GM19395 (cell line): Measurements from ENCODE around the gene MYO1A.
A peak's percentile ranks its signal among the peaks of the same experiment; 100 is the strongest.
"Not testable (repeated sequence)": the region's sequence is repeated elsewhere in the genome, so short reads cannot be mapped to it uniquely, and the experiment has no call there.

ENCODE experiments used
- ATAC-seq: cut with Tn5 transposase; IDR thresholded peaks from one replicate; pipeline ENCODE4 v1.9.1; 2021; ENCODE audit warnings: mild to moderate bottlenecking, moderate library complexity; ENCODE audit not compliant: unreplicated experiment

MYO1A gene

DNA sequence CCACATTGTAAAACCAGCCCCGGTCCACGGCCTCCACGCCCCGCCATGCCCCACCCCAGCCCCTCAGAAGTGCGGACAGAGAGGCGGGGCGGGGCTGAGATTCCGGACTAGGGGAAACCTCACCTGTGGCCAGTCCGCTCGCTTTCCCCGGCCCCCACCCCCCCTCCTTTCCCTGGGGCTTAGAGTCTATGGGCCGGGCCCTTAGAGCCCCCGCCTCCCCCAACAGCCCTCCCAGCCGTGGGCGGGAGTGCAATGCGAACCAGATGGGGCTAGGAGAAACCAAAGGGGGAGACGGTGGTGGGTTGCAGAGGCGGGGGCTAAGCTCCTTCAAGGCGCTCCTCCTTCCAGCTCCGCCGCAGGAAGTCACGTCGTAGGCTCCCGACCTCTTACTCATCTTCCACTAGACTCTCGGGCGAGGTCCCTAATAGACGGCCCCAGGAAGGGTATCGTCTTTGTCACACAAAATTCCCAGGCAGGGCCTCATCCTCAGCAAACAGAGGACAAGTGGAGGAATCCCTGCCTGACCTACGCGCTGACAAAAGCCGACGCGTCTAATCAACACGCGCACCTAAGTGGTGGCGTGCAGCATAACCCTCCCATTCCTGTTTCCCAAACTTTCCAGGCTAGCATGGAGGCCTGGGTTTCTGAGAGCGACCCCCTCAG is 37.9 kb upstream of the MYO1A start:
- peak; percentile 40 for ATAC-seq

DNA sequence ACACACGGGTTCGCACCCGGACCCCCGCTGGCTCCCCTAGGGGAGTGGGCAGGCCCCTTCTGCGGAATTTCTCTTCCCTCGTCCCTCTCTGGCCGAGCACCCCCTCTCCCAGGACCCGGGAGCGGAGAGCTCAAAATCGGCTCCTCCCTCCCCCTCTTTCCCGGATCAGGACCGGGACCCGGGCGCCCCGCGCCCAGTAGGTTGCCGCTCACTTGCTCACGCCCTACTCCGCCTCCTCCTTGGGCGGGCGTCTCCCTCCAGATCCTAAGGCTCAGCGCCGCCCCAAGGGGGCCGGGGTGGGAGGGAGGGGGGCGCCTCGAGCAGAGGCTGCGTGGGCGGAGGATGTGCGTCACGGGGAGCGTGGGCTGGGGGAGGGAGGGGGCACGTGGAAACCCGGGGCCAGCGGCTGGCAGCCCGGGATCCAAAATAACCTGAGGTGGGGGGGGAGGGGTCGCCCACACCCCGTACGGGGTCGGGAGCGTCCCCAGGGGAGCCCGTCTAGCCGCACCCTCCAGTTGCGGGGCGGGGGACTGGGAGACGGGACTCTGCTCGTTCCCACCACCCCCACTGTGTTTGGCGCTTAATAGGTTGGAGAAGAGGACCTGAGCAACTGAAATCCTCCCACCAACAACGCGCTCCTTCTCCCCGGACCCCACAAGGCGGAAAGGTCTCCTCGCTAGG is 37.2 kb upstream of the MYO1A start:
- ATAC-seq, result peak; percentile 25

DNA sequence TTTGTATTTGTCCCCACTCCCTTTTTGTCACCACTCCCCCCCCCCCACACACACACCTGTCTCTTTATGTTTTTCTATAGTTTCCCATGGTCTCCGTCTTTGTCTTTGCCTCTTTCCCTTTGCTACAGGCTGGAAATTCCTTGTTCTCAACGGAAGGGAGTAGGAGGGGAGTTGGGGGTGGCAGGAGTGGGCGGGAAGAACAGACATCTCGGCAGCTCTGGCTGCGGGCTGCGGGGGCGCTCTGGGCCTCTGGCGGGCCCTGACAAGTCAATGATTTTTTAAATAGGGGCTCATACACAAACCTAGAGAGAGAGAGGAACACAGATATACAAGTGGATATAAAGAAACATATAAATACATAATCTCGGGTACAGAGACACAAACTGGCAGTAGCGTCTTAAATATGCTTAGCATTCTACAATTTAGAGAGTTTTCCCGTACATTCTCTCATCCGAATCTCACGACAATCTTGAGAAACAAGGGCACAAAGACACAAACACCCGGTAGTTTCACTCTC is 36.6 kb upstream of the MYO1A start:
- peak; percentile 20 for ATAC-seq

GRCh38 chr12:57085999-57086492 is 36.1 kb upstream of the MYO1A start:
- no peak for ATAC-seq

GRCh38 chr12:57080855-57081254 is 30.9 kb upstream of the MYO1A start:
- ATAC-seq, result no peak

DNA sequence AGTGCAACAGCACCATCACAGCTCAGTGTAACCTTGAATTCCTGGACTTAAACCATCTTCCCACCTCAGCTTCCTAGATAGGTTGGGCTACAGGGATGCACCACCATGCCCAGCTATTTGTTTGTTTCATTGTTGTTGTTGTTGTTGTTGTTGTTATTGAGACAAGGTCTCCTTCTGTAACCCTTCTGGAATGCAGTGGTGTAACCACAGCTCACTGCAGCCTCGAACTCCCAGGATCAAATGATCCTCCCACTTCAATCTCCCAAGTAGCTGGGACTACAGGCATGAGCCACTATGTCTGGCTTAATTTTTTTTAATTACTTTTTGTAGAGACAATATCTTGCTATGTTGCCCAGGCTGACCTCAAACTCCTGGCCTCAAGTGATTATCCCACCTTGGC is 29.9 kb upstream of the MYO1A start:
- ATAC-seq, result no peak

DNA sequence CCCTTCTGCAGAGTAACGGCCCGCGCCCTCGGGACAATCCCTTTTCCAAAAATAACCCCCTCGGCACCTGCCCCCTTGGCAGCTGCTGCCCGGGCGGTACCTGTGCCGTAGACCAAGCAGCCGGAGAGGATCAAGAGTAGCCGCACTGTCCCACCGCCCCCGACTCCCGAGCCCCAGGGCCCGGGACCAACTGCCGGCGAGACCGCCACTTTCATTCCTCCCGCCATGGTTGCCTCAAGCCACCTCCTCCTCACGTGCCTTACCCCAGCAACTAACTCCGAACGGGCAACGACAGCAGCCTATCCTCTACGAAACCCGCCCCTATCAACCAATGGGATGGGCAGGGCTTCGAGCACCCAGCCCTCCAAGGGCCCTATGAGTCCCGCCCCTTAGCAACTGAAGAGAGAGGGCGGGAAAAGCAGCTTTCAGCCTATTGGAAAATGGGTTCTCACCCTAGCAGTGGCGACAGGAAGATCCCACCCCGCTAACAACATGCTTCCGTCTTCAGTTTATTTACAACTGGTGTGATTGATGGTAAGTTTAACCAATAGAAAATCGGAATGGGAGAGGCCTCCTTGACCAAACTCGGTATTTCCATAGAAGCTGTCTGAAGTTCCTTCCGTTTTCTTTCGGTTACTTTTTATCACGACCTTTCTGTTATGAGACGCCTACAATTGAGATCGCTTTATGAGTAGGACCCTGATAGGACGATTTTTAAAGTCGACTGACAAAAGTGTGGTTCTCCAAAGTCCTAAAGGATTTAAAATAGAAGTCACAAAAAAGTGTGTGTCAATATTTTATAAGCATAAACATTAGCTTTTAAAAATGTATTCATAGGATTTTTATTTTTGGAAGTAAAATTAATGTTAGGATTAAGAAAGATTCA is 28.8 kb upstream of the MYO1A start, which contains the start of gene NEMP1:
Gene NEMP1 (minus strand): TSS at position 273 of the 886 bp plus-strand sequence. CDS start 46 bp downstream, at position 227.
- peak; percentile 97 for ATAC-seq

- ATAC-seq, result not testable (repeated sequence)
These were observed 23.9 kb upstream of the MYO1A start for GRCh38 chr12:57073566-57074450.

DNA sequence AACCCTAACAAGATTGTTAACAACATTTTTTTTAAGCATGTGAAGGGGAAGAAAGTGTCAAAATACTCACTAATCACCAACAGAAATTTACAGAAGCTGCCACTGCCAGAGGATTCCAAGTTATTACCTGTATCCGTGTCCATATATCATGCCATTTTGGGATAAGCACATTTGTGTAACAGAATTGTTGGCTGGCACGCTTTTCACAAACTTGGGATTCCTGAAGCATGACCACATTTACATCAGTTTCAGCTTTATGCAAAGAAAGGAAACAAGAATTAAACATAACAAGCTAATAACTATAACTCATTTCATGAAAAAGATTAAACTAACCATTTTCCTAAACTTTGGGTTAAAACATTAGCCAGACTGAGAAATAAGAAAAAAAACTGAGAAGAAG is 22.7 kb upstream of the MYO1A start:
- ATAC-seq, result no peak

- ATAC-seq, result peak; percentile 91
These were observed 19.6 kb upstream of the MYO1A start for GRCh38 chr12:57069523-57069922.

DNA sequence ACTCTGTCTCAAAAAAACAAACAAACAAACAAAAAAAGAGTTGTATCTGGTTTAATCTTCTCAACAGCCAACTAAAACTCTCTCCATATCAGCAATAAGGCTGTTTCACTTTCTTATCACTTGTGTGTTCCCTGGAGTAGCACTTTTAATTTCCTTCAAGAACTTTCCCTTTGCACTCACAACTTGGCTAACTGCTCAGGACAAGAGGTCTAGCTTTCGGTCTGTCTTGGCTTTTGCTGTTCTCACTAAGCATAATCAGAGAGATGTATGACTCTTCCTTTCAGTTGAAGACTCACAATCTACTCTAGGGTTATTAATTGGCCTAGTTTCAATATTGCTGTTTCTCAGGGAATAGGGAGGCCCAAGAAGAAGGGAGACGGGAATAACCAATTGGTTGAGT is 16.3 kb upstream of the MYO1A start:
- ATAC-seq, result no peak

- ATAC-seq, result peak; percentile 84
These were observed 14.2 kb upstream of the MYO1A start for GRCh38 chr12:57063991-57064685.

- ATAC-seq, result no peak
These were observed 8.5 kb upstream of the MYO1A start for GRCh38 chr12:57058454-57058853.

DNA sequence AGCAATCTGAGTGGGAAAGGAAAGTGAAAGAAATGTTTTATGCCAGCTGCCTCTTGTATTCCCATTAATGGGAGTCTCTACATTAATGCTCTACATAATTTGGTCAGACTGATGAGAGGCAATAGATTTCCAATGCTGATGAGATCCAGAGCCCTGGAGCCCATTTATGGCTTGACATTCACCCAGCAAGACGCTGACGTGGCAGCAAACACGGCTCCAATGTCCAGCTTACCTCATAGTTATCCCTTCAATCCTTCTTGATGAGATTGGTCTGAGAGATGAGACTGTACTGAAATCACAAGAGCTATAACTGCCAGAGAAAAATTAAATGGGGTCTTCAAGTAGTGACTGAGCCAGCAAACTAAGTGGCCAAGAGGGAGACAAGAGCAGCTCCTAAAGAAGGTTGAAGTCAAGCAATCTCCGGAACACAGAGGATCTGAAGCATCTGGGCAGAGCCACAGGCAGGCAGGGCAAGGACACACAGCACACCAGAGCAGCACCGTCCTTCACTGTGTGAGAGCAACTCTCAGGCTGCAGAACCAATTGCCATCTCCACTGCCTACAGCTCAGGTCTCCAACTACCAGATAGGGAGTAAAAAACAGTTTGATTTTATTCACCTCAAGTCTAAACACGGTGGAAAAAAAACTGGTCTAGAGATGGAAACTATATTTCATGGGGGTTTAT is 7.3 kb upstream of the MYO1A start:
- ATAC-seq, result no peak

DNA sequence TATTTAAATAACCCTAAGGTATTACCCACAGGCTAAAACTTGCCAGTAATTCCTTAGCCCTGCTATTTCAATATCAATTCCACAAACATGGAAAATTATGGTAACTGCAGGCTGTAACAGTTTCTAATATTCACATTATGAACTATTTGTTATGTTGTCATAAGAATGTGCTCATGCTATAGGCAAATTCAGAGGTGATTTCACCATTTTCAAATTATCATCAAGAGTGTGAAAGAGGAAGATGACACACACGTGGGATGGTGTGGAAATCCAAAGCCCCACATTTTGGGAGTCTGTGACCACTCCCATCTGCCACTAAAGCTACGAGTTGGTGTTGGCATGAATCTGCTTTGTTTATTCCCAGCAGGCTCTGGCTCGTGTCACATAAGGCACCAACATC is 5.9 kb upstream of the MYO1A start:
- ATAC-seq, result no peak

DNA sequence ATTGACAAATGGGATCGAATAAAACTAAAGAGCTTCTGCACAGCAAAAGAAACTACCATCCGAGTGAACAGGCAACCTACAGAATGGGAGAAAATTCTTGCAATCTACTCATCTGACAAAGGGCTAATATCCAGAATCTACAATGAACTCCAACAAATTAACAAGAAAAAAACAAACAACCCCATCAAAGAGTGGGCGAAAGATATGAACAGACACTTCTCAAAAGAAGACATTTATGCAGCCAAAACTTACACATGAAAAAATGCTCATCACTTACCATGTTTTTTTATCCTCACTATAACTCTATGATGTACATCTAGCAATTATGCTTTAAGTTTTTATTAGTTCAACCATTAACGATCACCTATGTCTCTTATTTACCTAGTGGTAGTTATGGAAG is 4.0 kb upstream of the MYO1A start:
- not testable (repeated sequence) for ATAC-seq

DNA sequence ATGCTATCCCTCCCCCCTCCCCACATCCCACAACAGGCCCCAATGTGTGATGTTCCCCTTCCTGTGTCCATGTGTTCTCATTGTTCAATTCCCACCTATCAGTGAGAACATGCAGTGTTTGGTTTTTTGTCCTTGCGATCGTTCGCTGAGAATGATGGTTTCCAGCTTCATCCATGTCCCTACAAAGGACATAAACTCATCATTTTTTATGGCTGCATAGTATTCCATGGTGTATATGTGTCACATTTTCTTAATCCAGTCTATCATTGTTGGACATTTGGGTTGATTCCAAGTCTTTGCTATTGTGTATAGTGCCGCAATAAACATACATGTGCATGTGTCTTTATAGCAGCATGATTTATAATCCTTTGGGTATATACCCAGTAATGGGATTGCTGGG is 3.2 kb upstream of the MYO1A start:
- not testable (repeated sequence) for ATAC-seq

- no peak for ATAC-seq
These were observed 1.1 kb upstream of the MYO1A start for GRCh38 chr12:57051011-57051410.

DNA sequence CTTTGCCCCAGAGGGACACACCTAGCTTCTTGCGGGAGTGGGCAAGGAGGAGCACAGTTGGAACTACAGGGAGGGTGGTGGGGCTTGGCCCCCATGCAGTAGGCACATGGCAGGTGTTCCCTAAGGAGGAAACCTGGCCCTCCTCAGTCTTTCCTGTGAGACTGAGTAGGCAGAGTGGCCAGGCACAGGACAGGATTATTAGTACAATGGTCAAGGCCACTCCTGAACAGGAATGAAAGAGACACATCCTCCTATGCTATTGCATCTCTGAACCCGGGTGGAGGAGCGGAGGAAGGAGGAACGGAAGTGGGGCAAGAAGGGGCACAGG is 846 bp downstream of the MYO1A start:
- ATAC-seq, result no peak
